T-helper 22 cell (primary cell): ENCODE results near the gene HOXB13.

Experiments
- DNase-seq: peaks from one replicate; pipeline ENCODE4 v3.0.0-alpha.2; 2020; ENCODE audit warnings: low read depth

HOXB13 gene

DNA sequence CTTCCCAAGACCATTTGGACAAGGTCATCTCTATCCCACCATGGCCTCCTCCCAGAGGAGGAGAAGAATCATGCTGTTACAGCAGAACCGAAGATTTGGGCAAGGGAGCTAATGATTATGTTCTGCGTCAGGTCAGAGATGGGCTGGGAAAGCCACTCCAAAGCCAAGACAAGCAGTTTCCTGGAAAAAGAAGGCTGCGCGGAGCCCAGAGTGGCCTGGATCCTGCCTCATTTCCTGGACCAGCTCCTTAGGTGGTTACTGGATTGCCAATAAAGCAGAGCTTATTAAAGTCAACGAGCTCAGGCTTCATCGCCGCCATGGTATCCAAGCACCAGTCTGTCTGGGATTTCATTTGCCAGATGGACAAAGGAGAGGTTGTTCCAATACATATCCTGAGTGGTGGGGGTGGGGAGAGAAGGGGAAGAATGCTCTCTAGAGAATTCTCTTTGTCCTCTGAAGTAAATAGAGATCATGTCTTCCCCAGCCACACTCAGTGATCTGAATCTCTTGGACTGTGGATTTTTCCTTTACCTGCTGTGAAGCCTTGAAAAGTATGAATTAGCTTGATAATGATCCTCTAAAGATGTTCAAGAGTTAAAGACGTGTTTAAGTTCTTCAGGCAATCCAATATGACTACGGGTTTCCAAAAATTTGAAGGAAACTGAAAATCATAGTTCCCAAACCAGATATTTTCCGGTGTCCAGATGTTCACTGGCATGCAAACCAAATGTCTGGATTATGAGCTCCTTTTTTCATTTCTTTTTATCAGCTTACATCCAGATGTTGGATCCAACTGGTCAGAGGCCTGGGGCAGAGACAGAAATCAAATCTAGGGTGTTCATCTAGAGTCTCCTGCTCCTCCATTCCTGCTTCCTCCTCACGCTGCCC, 23.9 kb downstream of the HOXB13 start:
- no peak for DNase-seq

DNA sequence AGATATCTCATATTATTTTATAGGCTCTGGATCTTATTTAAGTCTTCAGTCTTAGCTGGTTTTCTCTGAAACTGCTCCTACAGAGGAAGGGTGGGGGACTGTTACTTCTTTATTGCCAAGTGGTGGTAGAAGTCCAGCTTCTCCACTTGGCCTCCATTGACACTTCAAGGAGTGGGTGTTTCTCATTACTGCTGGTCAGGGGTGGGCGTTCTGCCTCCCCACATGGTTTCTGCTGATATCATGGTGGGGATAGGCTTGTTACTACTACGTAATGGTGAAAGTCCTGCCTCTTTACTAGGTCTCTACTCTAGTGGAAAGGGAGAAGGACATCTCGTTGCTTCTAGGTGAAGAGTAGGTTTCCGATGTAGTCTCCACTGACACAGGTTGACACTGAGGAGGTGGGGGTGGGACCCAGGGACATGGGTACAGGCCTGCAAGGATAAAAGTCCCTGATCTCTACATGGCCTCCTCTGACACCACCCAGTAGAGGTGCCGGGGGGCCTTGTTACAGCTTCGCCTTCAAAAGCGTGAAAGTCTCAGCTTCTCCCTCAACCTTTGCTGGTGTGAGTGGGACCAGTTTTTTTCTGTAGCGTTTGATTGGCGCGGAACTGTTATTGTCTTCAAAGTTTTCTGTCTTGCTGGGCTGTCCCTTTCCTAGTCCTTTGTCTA, 26.6 kb downstream of the HOXB13 start:
- no peak for DNase-seq

DNA sequence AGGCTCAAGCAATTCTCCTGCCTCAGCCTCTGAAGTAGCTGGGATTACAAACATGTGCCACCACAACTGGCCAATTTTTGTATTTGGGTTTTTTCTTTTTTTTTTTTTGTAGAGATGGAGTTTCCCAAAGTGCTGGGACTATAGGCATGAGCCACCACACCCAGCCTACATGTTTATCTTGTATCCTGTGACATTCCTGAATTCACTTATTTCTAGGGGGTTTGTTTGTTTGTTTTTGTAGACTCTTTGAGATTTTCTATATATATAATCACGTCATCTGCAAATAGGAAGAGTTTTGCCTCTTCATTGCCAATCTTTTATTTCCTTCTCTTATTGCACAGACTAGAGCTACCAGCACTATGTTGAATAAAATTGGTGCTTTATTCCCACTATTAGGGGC, 35.4 kb downstream of the HOXB13 start:
- DNase-seq, result no peak

DNA sequence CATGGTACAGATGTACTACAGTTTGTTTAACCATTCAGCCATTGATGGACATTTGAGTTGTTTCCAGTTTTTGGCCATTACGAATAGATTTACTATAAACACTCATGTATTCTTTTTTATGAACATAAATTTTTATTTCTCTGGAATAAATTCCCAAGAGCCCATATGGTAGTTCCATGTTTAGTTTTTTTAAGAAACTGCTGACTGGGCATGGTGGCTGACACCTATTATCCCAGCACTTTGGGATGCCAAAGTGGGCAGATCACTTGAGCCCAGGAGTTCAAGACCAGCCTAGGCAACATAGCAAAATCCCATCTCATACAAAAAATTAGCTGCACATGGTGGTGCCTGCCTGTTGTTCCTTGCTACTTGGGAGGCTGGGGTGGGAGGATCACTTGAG, 36.5 kb downstream of the HOXB13 start:
- no peak for DNase-seq

DNA sequence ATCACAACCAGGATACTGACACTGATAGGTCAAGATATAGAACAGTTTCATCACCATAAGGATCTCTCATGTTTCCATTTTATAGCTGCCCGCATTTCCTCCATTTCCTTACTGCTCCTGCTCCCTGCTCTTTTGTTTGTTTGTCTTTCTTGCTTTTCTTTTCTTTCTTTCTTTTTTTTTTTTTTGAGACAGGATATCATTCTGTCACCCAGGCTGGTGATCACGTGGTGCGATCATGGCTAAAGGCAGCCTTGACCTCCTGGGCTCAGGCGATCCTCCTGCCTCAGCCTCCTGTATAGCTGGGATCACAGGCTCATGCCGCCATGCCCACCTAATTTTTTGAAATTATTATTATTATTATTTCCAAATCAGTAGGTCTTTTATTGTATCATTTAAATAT, 37.9 kb downstream of the HOXB13 start:
- no peak for DNase-seq

DNA sequence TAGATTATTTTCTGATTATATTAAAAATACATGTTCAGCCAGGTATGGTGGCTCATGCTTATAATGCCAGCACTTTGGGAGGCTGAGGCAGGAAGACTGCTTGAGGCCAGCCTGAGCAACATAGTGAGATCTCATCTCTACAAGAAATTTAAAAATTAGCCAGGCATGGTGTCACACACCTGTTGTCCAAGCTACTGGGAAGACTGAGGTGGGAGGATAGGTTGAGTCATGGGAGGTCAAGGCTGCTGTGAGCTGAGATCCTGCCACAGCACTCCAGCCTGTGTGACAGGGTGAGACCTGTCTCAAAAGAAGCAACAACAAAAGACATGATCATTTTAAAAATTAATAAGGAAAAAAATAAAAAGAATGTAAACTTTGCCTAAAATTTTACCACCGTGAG, 46.9 kb downstream of the HOXB13 start:
- no peak for DNase-seq

DNA sequence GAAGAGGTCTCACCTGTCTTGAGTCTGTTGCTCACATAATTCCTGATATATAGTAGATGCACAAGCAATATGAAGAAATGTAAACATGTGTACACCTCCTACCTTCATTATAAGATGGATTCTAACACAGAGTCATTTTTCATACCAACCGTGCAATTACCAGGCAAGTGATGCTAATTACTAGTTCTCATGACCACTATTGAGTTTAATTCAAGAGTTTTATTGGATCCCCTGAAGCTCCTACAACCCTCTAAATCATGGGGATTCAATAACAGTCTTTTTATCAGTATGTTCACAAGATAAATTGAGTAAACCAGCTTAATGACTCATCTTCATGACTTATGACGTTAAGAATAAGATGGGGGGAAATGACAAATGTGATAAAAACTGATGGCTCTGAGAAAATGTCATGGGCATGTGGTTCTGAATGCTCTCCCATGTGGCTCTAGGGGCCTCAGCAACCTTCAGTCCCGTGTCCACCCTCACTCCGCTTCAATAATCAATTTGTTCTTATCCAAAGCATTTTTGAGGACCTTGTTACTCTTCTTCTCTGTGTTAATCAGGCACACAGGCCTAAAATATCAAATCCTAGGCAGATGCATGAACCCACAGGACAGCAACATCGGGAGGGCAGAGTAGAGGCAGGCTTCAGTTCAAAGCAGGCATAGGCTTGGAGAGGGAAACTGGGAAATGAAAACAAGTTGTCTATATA, 49.0 kb downstream of the HOXB13 start:
- no peak for DNase-seq

DNA sequence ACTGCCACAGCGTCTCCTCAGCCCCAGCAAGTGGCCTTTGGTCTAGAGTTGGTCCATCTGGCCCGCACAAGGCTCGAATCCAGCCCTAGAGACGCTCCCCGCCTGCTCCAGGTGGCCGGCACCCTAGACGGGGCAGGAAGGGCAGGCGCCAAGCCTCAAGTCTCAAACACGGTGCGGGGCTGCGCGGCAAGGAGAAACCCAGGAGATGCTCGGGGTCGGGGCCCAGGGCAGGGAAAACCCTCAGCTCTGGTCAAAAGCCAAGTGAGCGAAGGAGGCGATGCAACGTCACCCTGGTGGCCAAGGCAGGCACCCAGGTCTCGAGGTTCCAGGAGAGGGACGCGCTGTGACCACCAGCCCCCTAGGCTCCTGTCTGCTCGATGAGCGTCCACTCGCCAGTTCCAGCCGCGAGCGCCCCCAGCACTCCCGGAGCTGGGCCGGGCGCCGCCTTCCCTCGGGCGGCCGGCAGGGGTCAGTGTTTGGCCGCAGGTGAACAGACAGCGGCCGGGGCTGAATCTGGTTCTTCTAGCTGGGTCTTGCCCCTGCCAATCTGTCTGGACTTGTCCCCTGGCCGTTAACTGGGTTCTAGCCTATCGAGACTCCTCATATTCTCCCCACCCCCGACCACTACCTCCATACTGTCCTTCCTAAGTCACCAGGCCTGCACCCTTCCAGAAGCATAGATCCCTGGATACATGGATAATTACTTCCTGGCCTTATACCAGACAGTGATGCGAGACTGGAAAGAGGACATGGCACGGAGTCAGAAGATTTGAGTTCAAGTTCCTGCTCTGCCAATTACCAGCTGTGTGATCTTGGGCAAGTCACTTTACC, 50.2 kb downstream of the HOXB13 start:
- peak; percentile 24 for DNase-seq

DNA sequence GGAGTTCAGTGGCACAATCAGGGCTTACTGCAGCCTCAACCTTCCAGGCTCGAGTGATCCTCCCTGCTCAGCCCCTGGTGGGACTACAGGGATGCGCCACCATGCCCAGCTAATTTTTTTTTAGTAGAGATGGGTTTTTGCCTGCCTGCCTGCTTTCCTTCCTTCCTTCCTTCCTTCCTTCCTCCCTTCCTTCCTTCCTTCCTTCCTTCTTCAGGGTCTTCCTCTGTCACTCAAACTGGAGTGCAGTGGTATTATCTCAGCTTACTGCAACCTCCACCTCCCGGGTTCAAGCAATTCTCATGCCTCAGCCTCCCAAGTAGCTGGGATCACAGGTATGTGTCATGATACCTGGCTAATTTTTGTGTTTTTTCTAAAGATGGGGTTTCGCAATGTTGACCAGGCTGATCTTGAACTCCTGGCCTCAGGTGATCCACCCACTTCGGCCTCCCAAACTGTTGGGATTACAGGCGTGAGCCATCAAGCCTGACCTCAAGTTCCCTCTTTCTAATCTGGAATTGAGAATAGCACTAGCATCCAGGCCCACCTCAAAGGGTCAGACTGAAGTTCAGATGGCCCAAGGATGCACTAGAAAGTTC, 51.5 kb downstream of the HOXB13 start:
- no peak for DNase-seq
